Thymus (tissue), 11 donors: Measurements from ENCODE around the gene TNRC6B. TPM values are rescaled to one million over a fixed set of nuclear protein-coding genes. Genes with fewer than 3 reads are reported as not detected.

Experiments
- DNase-seq, 9 donors: peaks; one replicate each; pipeline ENCODE4 v3.0.0-alpha.2; 2013; ENCODE audit warnings: low spot score in 9 of 9, low read depth in 6 of 9, missing footprints in 1 of 9
- H3K27ac ChIP-seq, 2 donors: one replicate each; pipeline ENCODE4 v1.5.1; 2013; ENCODE audit warnings: control low read depth in 1 of 2, low read depth in 1 of 2, low read length in 1 of 2, mild to moderate bottlenecking in 1 of 2, moderate library complexity in 1 of 2
- H3K27me3 ChIP-seq, 2 donors: one replicate each; pipeline ENCODE4 v1.5.1; 2013; ENCODE audit warnings: low read length in 1 of 2; ENCODE audit not compliant: control insufficient read depth in 2 of 2, insufficient read depth in 1 of 2
- H3K36me3 ChIP-seq, 2 donors: one replicate each; pipeline ENCODE4 v1.5.1; 2013; ENCODE audit warnings: low read length in 1 of 2, mild to moderate bottlenecking in 1 of 2, moderate library complexity in 1 of 2; ENCODE audit not compliant: control insufficient read depth in 2 of 2, insufficient read depth in 2 of 2
- H3K4me1 ChIP-seq, 2 donors: one replicate each; pipeline ENCODE4 v1.5.1; 2013; ENCODE audit warnings: low read length in 2 of 2; ENCODE audit not compliant: control insufficient read depth in 2 of 2, insufficient read depth in 2 of 2
- H3K4me3 ChIP-seq, 2 donors: one replicate each; pipeline ENCODE4 v1.5.1; 2013; ENCODE audit warnings: low read length in 2 of 2, control low read depth in 1 of 2, mild to moderate bottlenecking in 1 of 2
- H3K9me3 ChIP-seq, 2 donors: one replicate each; pipeline ENCODE4 v1.5.1; 2013; ENCODE audit warnings: low read length in 1 of 2, mild to moderate bottlenecking in 1 of 2; ENCODE audit not compliant: control insufficient read depth in 2 of 2, insufficient read depth in 1 of 2
- WGBS: extraction: QIAGEN DNeasy Blood & Tissue Kit; methylation state at CpG from one replicate; pipeline ENCODE4 v1.1.7; 2013; 5-methylcytosine and 5-hydroxymethylcytosine counted together
- polyA plus RNA-seq: library from polyadenylated mRNA; stranded (reverse); fragments of 200-250 nt; gene quantifications from one replicate; pipeline ENCODE4 v1.2.3, GENCODE V29; 2013
- total RNA-seq: library from RNA; stranded (reverse); fragments of 120-200 nt; gene quantifications from one replicate; pipeline ENCODE4 v1.2.4, GENCODE V29; 2013
- donor health status: healthy.

The TNRC6B gene
- total and polyA plus RNA-seq, 2 donors, result 13.3 to 20.4 TPM

DNA sequence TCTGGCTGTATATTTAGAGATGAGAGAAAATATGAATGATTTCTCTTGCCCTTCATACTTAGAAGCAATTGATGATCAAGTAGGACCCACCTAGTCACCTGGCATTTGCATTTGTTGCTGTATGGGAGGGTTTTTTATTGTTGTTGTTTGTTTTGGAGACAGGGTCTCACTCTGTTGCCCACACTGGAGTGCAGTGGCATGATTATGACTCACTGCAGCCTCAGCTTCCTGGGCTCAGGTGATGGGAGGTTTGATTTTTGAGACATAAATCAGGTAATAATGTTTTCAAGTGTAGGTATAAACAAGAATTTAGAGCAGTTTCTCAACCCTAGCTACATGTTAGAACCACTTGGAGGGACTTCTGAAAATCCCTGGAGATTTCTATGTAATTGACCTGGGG is 63.0 kb downstream of the TNRC6B start:
- Histone ChIP-seq H3K27me3 (no peaks in the 10 kb centered on the region), H3K27ac (no peak overlapping the region), H3K9me3 (peaks cover 0 to 2% of the 10 kb centered on the region in 2 donors), H3K36me3 (peaks cover 12 to 27% of the 10 kb centered on the region in 2 donors), H3K4me1 (peaks cover 10 to 30% of the 10 kb centered on the region in 2 donors), H3K4me3 (no peak overlapping the region)
- DNase-seq, result no peak

GRCh38 chr22:40241200-40241763 is 63.6 kb downstream of the TNRC6B start:
- peaks cover 0 to 2% of the 10 kb centered on the region in 2 donors for H3K9me3 ChIP-seq
- peaks cover 10 to 30% of the 10 kb centered on the region in 2 donors for H3K4me1 ChIP-seq
- H3K27ac ChIP-seq, result no peak overlapping the region
- no peak overlapping the region for H3K4me3 ChIP-seq
- WGBS, result 53% methylated on average over 3 of the region's 3 CpGs
- H3K27me3 ChIP-seq, result no peaks in the 10 kb centered on the region
- H3K36me3 ChIP-seq, result peaks cover 15 to 28% of the 10 kb centered on the region in 2 donors
- peak in 1 of 9 donors; percentile 38 for DNase-seq

GRCh38 chr22:40243891-40244290 is 66.2 kb downstream of the TNRC6B start:
- Histone ChIP-seq H3K9me3 (no peaks in the 10 kb centered on the region), H3K4me3 (no peak overlapping the region), H3K4me1 (peaks cover 16 to 25% of the 10 kb centered on the region in 2 donors), H3K27me3 (no peaks in the 10 kb centered on the region), H3K27ac (no peak overlapping the region), H3K36me3 (peaks cover 28 to 31% of the 10 kb centered on the region in 2 donors)
- peak in 1 of 9 donors; percentile 34 for DNase-seq
- 56% methylated on average over 2 of the region's 2 CpGs for WGBS

GRCh38 chr22:40244586-40244985 is 66.9 kb downstream of the TNRC6B start:
- H3K4me1 ChIP-seq, result peaks cover 18 to 31% of the 10 kb centered on the region in 2 donors
- WGBS, result 94% methylated on average over 3 of the region's 3 CpGs
- no peak for DNase-seq
- H3K27me3 ChIP-seq, result no peaks in the 10 kb centered on the region
- H3K4me3 ChIP-seq, result no peak overlapping the region
- no peak overlapping the region for H3K27ac ChIP-seq
- H3K9me3 ChIP-seq, result no peaks in the 10 kb centered on the region
- H3K36me3 ChIP-seq, result peaks cover 30 to 38% of the 10 kb centered on the region in 2 donors

- H3K9me3 ChIP-seq, result no peaks in the 10 kb centered on the region
- no peak overlapping the region for H3K4me3 ChIP-seq
- H3K27me3 ChIP-seq, result no peaks in the 10 kb centered on the region
- H3K4me1 ChIP-seq, result peaks cover 12 to 24% of the 10 kb centered on the region in 2 donors
- 15% methylated on average over 6 of the region's 6 CpGs for whole genome bisulfite sequencing
- H3K27ac ChIP-seq, result peak overlapping the region in 1 of 2 donors; percentile 8
- peaks cover 30 to 61% of the 10 kb centered on the region in 2 donors for H3K36me3 ChIP-seq
- DNase-seq, result peak in 3 of 9 donors; percentile 18 to 66 (median 38)
Measured at GRCh38 chr22:40247976-40248375, 70.3 kb downstream of the TNRC6B start.

GRCh38 chr22:40249286-40249685 is 71.6 kb downstream of the TNRC6B start:
- DNase-seq, result no peak
- peak overlapping the region in 1 of 2 donors; percentile 7 for H3K27ac ChIP-seq
- H3K27me3 ChIP-seq, result no peaks in the 10 kb centered on the region
- peaks cover 27 to 70% of the 10 kb centered on the region in 2 donors for H3K36me3 ChIP-seq
- H3K4me1 ChIP-seq, result peaks cover 8 to 16% of the 10 kb centered on the region in 2 donors
- no peaks in the 10 kb centered on the region for H3K9me3 ChIP-seq
- H3K4me3 ChIP-seq, result no peak overlapping the region
- WGBS, result 28% methylated on average over 3 of the region's 3 CpGs

DNA sequence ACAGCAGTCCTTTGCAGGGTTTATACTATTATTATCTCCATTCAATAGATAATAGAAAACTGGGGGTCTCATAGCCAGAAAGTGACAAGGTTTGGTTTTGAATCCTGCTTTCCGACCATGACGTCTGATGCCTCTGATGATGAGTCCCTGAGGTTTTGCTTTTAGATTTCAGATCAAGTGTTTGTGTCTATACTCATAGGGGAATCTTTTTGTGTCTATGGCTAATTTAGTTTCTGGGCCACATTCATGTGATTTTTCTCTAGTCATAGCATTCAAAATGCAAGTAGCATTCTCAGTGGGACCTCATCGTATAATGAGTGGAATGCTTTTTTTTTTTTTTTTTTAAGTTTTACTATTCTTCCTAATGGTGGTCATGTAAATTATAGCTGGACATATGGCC is 72.9 kb downstream of the TNRC6B start:
- 97% methylated on average over 3 of the region's 3 CpGs for WGBS
- Histone ChIP-seq H3K27ac (no peak overlapping the region), H3K4me3 (no peak overlapping the region), H3K9me3 (no peaks in the 10 kb centered on the region), H3K36me3 (peaks cover 27 to 74% of the 10 kb centered on the region in 2 donors), H3K4me1 (peaks cover 8 to 16% of the 10 kb centered on the region in 2 donors), H3K27me3 (no peaks in the 10 kb centered on the region)
- DNase-seq, result no peak

GRCh38 chr22:40251106-40251505 is 73.4 kb downstream of the TNRC6B start:
- WGBS, result 97% methylated on average over 4 of the region's 4 CpGs
- H3K27ac ChIP-seq, result no peak overlapping the region
- H3K4me1 ChIP-seq, result peaks cover 8 to 16% of the 10 kb centered on the region in 2 donors
- no peaks in the 10 kb centered on the region for H3K27me3 ChIP-seq
- peaks cover 25 to 73% of the 10 kb centered on the region in 2 donors for H3K36me3 ChIP-seq
- DNase-seq, result no peak
- no peak overlapping the region for H3K4me3 ChIP-seq
- no peaks in the 10 kb centered on the region for H3K9me3 ChIP-seq

DNA sequence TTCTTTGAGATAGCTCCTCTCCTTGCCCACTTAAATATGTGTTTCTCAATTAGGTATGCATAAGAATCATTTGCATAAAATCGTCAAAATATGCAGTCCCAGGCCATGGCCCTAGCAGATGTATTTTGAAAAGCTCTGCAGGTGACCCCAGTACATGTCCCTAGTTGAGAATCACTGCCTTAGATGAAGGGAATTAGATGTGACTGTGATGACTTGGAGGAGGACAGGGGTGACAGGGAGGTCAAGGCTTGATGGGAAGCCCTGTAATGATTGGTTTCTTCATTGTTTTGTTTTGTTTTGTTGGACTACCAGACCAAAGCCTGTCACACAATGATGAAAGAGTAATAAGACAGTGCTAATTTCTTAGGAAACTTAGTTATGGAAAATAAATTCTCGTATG is 74.4 kb downstream of the TNRC6B start:
- Histone ChIP-seq H3K36me3 (peaks cover 15 to 64% of the 10 kb centered on the region in 2 donors), H3K27ac (no peak overlapping the region), H3K4me1 (peaks cover 8 to 16% of the 10 kb centered on the region in 2 donors), H3K9me3 (no peaks in the 10 kb centered on the region), H3K4me3 (no peak overlapping the region), H3K27me3 (no peaks in the 10 kb centered on the region)
- WGBS, result 96% methylated on average over 2 of the region's 2 CpGs
- DNase-seq, result no peak
